Right kidney (tissue), 1 donor: ENCODE measurements around the gene NFKB1.
"Not testable (repeated sequence)": the region's sequence is repeated elsewhere in the genome, so short reads cannot be mapped to it uniquely, and the experiment has no call there.

Experiments
- DNase-seq: peaks from one replicate; pipeline ENCODE4 v3.0.0-alpha.2; 2016

Gene NFKB1

GRCh38 chr4:102565696-102566095, 64.5 kb downstream of the NFKB1 start:
- no peak for DNase-seq

GRCh38 chr4:102566426-102566825, 65.3 kb downstream of the NFKB1 start:
- DNase-seq = no peak

- DNase-seq = no peak
These were observed 66.3 kb downstream of the NFKB1 start for GRCh38 chr4:102567427-102567826.

- DNase-seq = no peak
These were observed 68.0 kb downstream of the NFKB1 start for GRCh38 chr4:102569200-102569599.

- DNase-seq = not testable (repeated sequence)
These were observed 69.1 kb downstream of the NFKB1 start for GRCh38 chr4:102570211-102570610.

GRCh38 chr4:102572452-102572851, 71.3 kb downstream of the NFKB1 start:
- no peak for DNase-seq

- no peak for DNase-seq
These were observed 73.2 kb downstream of the NFKB1 start for GRCh38 chr4:102574317-102574716.

GRCh38 chr4:102575369-102576129, 74.4 kb downstream of the NFKB1 start:
- DNase-seq = no peak

- DNase-seq = no peak
These were observed 77.1 kb downstream of the NFKB1 start for GRCh38 chr4:102578270-102578669.

- DNase-seq = no peak
These were observed 77.7 kb downstream of the NFKB1 start for GRCh38 chr4:102578819-102579218.

GRCh38 chr4:102579794-102580462, 78.8 kb downstream of the NFKB1 start:
- DNase-seq = no peak

GRCh38 chr4:102580463-102580842, 79.3 kb downstream of the NFKB1 start:
- no peak for DNase-seq

- DNase-seq = no peak
These were observed 82.9 kb downstream of the NFKB1 start for GRCh38 chr4:102584091-102584490.

GRCh38 chr4:102585329-102585728, 84.2 kb downstream of the NFKB1 start:
- no peak for DNase-seq

- no peak for DNase-seq
These were observed 85.0 kb downstream of the NFKB1 start for GRCh38 chr4:102586002-102586643.

- no peak for DNase-seq
These were observed 85.5 kb downstream of the NFKB1 start for GRCh38 chr4:102586644-102587021.

GRCh38 chr4:102589743-102590142, 88.6 kb downstream of the NFKB1 start:
- DNase-seq = no peak

- DNase-seq = no peak
These were observed 91.1 kb downstream of the NFKB1 start for GRCh38 chr4:102592256-102592655.

GRCh38 chr4:102593147-102593546, 92.0 kb downstream of the NFKB1 start:
- no peak for DNase-seq

- DNase-seq = no peak
These were observed 92.8 kb downstream of the NFKB1 start for GRCh38 chr4:102594000-102594399.

- DNase-seq = no peak
These were observed 95.4 kb downstream of the NFKB1 start for GRCh38 chr4:102596532-102596931.

GRCh38 chr4:102598086-102598761, 97.1 kb downstream of the NFKB1 start:
- no peak for DNase-seq

- no peak for DNase-seq
These were observed 97.7 kb downstream of the NFKB1 start for GRCh38 chr4:102598762-102599374.
